Liver (tissue), 9 donors: Measurements from ENCODE around the gene AGBL5. TPM values are rescaled to one million over a fixed set of nuclear protein-coding genes. Genes with fewer than 3 reads are reported as not detected.
"Not testable (repeated sequence)": the region's sequence is repeated elsewhere in the genome, so short reads cannot be mapped to it uniquely, and the experiment has no call there.

Experiments used
- DNase-seq: peaks from one replicate; pipeline ENCODE4 v3.0.0-alpha.2; 2017; ENCODE audit warnings: low spot score
- H3K27ac ChIP-seq, 2 donors: one replicate each; pipeline ENCODE4 v1.7.0; 2013; ENCODE audit warnings: inconsistent platforms in 2 of 2, low read length in 2 of 2, control low read depth in 1 of 2, low read depth in 1 of 2, mild to moderate bottlenecking in 1 of 2
- H3K27me3 ChIP-seq, 4 donors: one replicate each; pipeline versions ENCODE4 v1.6.1 to v1.7.0; 2013; ENCODE audit warnings: low read length in 3 of 4, inconsistent platforms in 1 of 4, mild to moderate bottlenecking in 1 of 4, moderate library complexity in 1 of 4; ENCODE audit not compliant: control insufficient read depth in 4 of 4, insufficient read depth in 4 of 4
- H3K36me3 ChIP-seq, 4 donors: one replicate each; pipeline versions ENCODE4 v1.6.1 to v1.7.0; 2013; ENCODE audit warnings: low read length in 3 of 4, mild to moderate bottlenecking in 3 of 4, low read depth in 1 of 4, moderate library complexity in 1 of 4; ENCODE audit not compliant: control insufficient read depth in 4 of 4, insufficient read depth in 3 of 4
- H3K4me1 ChIP-seq, 4 donors: one replicate each; pipeline versions ENCODE4 v1.6.1 to v1.7.0; 2013; ENCODE audit warnings: low read length in 3 of 4, mild to moderate bottlenecking in 3 of 4, moderate library complexity in 1 of 4; ENCODE audit not compliant: control insufficient read depth in 4 of 4, insufficient read depth in 4 of 4
- H3K4me3 ChIP-seq, 3 donors: one replicate each; pipeline versions ENCODE4 v1.6.1 to v1.7.0; 2013; ENCODE audit warnings: low read length in 3 of 3, control low read depth in 1 of 3, low read depth in 1 of 3, mild to moderate bottlenecking in 1 of 3
- H3K9ac ChIP-seq, 2 donors: one replicate each; pipeline ENCODE4 v1.7.0; 2013; ENCODE audit warnings: low read length in 2 of 2, mild to moderate bottlenecking in 2 of 2, moderate library complexity in 2 of 2, control low read depth in 1 of 2, low read depth in 1 of 2
- H3K9me3 ChIP-seq, 4 donors: one replicate each; pipeline versions ENCODE4 v1.6.1 to v1.7.0; 2013; ENCODE audit warnings: low read length in 3 of 4; ENCODE audit not compliant: control insufficient read depth in 4 of 4
- CTCF ChIP-seq: fragments of 150-350 bp; IDR thresholded peaks from 2 replicates; pipeline ENCODE4 v1.5.1; 2017; ENCODE audit warnings: improper control_type of control experiment, low read depth, low read length; ENCODE audit not compliant: missing input control
- EGR1 ChIP-seq, 2 donors: IDR thresholded peaks; 2 replicates each; pipeline ENCODE4 v1.6.1; 2016 to 2018; ENCODE audit warnings: antibody characterized with exemption in 2 of 2, low read depth in 2 of 2
- GABPA ChIP-seq, 2 donors: IDR thresholded peaks in 1 of 2; conservative IDR thresholded peaks in 1 of 2; 2 replicates each; pipeline ENCODE4 v1.6.1; 2016; ENCODE audit warnings: antibody characterized with exemption in 2 of 2, mild to moderate bottlenecking in 1 of 2, moderate library complexity in 1 of 2
- HNF4G ChIP-seq: IDR thresholded peaks from 2 replicates; pipeline ENCODE4 v1.6.1; 2016; ENCODE audit warnings: antibody characterized with exemption
- RAD21 ChIP-seq, 2 donors: IDR thresholded peaks; 2 replicates each; pipeline ENCODE4 v1.6.1; 2016; ENCODE audit warnings: antibody characterized with exemption in 2 of 2, mild to moderate bottlenecking in 2 of 2
- REST ChIP-seq: IDR thresholded peaks from 2 replicates; pipeline ENCODE4 v1.6.1; 2016; ENCODE audit warnings: antibody characterized with exemption, mild to moderate bottlenecking
- SP1 ChIP-seq: IDR thresholded peaks from 2 replicates; pipeline ENCODE4 v1.6.1; 2018; ENCODE audit warnings: antibody characterized with exemption, mild to moderate bottlenecking
- TAF1 ChIP-seq: conservative IDR thresholded peaks from 2 replicates; pipeline ENCODE4 v1.6.1; 2016; ENCODE audit warnings: antibody characterized with exemption, mild to moderate bottlenecking
- YY1 ChIP-seq: IDR thresholded peaks from 2 replicates; pipeline ENCODE4 v1.6.1; 2016; ENCODE audit warnings: antibody characterized with exemption, mild to moderate bottlenecking
- WGBS: extraction: QIAGEN DNeasy Blood & Tissue Kit; methylation state at CpG from one replicate; pipeline ENCODE4 v1.1.7; 2013; 5-methylcytosine and 5-hydroxymethylcytosine counted together
- polyA plus RNA-seq, 2 donors: library from polyadenylated mRNA; stranded (reverse) in 1 of 2; unstranded in 1 of 2; fragments of 200-250 nt in 1 of 2; fragments of >200 nt in 1 of 2; fragmentation: Nextera tagmentation in 1 of 2; extraction: Ambion mirVana in 1 of 2; gene quantifications; one replicate each; pipeline versions ENCODE4 v1.2.1 to v1.2.3, GENCODE V29; 2013 to 2015
- total RNA-seq, 2 donors: library from RNA; depleted of rRNA; stranded (reverse); fragments of >200 nt; gene quantifications; one replicate each; pipeline ENCODE4 v1.2.3, GENCODE V29; 2014
- donor health status: healthy.
- donor health status: healthy.
- donor health status: healthy.
- donor health status: healthy.
- donor health status: healthy.

AGBL5 gene
- total and polyA plus RNA-seq, 4 donors = 3.2 to 9.0 (median 4.8) TPM

GRCh38 chr2:27109083-27109482, 57.6 kb downstream of the AGBL5 start:
- Histone ChIP-seq H3K9ac (no peak overlapping the region), H3K27me3 (no peaks in the 10 kb centered on the region), H3K9me3 (no peaks in the 10 kb centered on the region), H3K4me3 (no peak overlapping the region), H3K36me3 (no peaks in the 10 kb centered on the region), H3K27ac (no peak overlapping the region), H3K4me1 (no peaks in the 10 kb centered on the region)
- no peak for DNase-seq
- 91% methylated on average over 3 of the region's 3 CpGs for WGBS
- TF ChIP-seq RAD21 (IDR thresholded peaks at IDR 0.05) (no peak), TAF1 (no peak), HNF4G (no peak), SP1 (no peak), EGR1 (IDR thresholded peaks at IDR 0.05; ENCODE audit: low read depth in 2 of 2) (no peak), CTCF (no peak), YY1 (no peak), GABPA (IDR thresholded peaks at IDR 0.05 in 1 of 2, conservative IDR thresholded peaks at IDR 0.05 in 1 of 2) (no peak), REST (no peak)

GRCh38 chr2:27110603-27111352, 59.3 kb downstream of the AGBL5 start:
- not testable (repeated sequence) for H3K4me3 ChIP-seq, H3K4me1 ChIP-seq, H3K27ac ChIP-seq, H3K9ac ChIP-seq, H3K27me3 ChIP-seq, H3K9me3 ChIP-seq, DNase-seq, H3K36me3 ChIP-seq
- WGBS = 88% methylated on average over 24 of the region's 24 CpGs

- not testable (repeated sequence) for H3K4me1 ChIP-seq, H3K36me3 ChIP-seq, H3K27me3 ChIP-seq, DNase-seq, H3K9ac ChIP-seq, H3K27ac ChIP-seq, H3K9me3 ChIP-seq, H3K4me3 ChIP-seq
- 91% methylated on average over 49 of the region's 49 CpGs for WGBS
Measured at GRCh38 chr2:27111392-27112078, 60.1 kb downstream of the AGBL5 start.
